Tibial nerve (tissue), 4 donors: ENCODE results near the gene NOL4L.

Experiments used
- EP300 ChIP-seq, 2 donors: sonication (generic); formaldehyde crosslinking; IDR thresholded peaks; one replicate each; pipeline ENCODE4 v1.6.1; 2017; ENCODE audit warnings: antibody characterized with exemption in 2 of 2, mild to moderate bottlenecking in 1 of 2
- POLR2A ChIP-seq, 2 donors: fragments of 450-650 bp; IDR thresholded peaks; one replicate each; pipeline ENCODE4 v1.6.1; 2017; ENCODE audit warnings: antibody characterized with exemption in 2 of 2, mild to moderate bottlenecking in 2 of 2, moderate library complexity in 2 of 2
- TF ChIP-seq, protein P1 (sequence below), 5 experiments: fragments of 200-600 bp in 3 of 5; fragments of 450-650 bp in 2 of 5; sonication (generic) in 3 of 5; IDR thresholded peaks; one replicate each; pipeline ENCODE4 v1.5.1; 2016 to 2019; ENCODE audit warnings: antibody characterized with exemption in 5 of 5, mild to moderate bottlenecking in 3 of 5, moderate library complexity in 2 of 5

GRCh38 chr20:32505723-32506473 is 79.2 kb downstream of the NOL4L start:
- TF ChIP-seq EP300 (IDR thresholded peaks at IDR 0.05) (no peak), POLR2A (IDR thresholded peaks at IDR 0.05) (no peak)
- TF ChIP-seq, protein P1, sequence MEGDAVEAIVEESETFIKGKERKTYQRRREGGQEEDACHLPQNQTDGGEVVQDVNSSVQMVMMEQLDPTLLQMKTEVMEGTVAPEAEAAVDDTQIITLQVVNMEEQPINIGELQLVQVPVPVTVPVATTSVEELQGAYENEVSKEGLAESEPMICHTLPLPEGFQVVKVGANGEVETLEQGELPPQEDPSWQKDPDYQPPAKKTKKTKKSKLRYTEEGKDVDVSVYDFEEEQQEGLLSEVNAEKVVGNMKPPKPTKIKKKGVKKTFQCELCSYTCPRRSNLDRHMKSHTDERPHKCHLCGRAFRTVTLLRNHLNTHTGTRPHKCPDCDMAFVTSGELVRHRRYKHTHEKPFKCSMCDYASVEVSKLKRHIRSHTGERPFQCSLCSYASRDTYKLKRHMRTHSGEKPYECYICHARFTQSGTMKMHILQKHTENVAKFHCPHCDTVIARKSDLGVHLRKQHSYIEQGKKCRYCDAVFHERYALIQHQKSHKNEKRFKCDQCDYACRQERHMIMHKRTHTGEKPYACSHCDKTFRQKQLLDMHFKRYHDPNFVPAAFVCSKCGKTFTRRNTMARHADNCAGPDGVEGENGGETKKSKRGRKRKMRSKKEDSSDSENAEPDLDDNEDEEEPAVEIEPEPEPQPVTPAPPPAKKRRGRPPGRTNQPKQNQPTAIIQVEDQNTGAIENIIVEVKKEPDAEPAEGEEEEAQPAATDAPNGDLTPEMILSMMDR (IDR thresholded peaks at IDR 0.05) = no peak
